ENCODE results near the gene OOSP1.

The OOSP1 gene

GRCh38 chr11:59923813-59924212 lies 14.4 kb upstream of the OOSP1 start:
- H3F3A ChIP-seq (ENCODE audit: insufficient read depth, low read length) = no peaks in the 10 kb centered on the region
- peaks cover 10% of the 10 kb centered on the region for H3K9me3 ChIP-seq (ENCODE audit: low read length)
- no peaks in the 10 kb centered on the region for H4K20me1 ChIP-seq (ENCODE audit: insufficient read depth, low read length)
- H3K4me3 ChIP-seq (ENCODE audit: low read depth, low read length, poor library complexity, severe bottlenecking) = no peak overlapping the region
- TF ChIP-seq CTCF (IDR thresholded peaks at IDR 0.05; ENCODE audit: low read length) (no peak), EZH2 (IDR thresholded peaks at IDR 0.05; ENCODE audit: borderline replicate concordance, low read length) (no peak)
- no peaks in the 10 kb centered on the region for H3K79me2 ChIP-seq (ENCODE audit: insufficient read depth, low read length)
- H3K27ac ChIP-seq (ENCODE audit: low read depth, low read length, poor library complexity, severe bottlenecking) = no peak overlapping the region
- H3K9me2 ChIP-seq (ENCODE audit: low read depth, low read length) = no peaks in the 10 kb centered on the region
- no peak overlapping the region for H3K4me2 ChIP-seq (ENCODE audit: low read length)
- H3K9ac ChIP-seq (ENCODE audit: low read length) = no peak overlapping the region
- no peaks in the 10 kb centered on the region for H3K27me3 ChIP-seq (ENCODE audit: insufficient read depth, low read length)
- H2AFZ ChIP-seq (ENCODE audit: low read length) = no peak overlapping the region
- H3K36me3 ChIP-seq (ENCODE audit: insufficient read depth, low read length) = no peaks in the 10 kb centered on the region
- no peaks in the 10 kb centered on the region for H3K4me1 ChIP-seq (ENCODE audit: insufficient read depth, low read length, severe bottlenecking)

GRCh38 chr11:59931688-59932087 lies 6.5 kb upstream of the OOSP1 start:
- Histone ChIP-seq H3K4me1 (ENCODE audit: insufficient read depth, low read length, severe bottlenecking) (no peaks in the 10 kb centered on the region), H3K9me3 (ENCODE audit: low read length) (no peaks in the 10 kb centered on the region), H4K20me1 (ENCODE audit: insufficient read depth, low read length) (no peaks in the 10 kb centered on the region), H3K27me3 (ENCODE audit: insufficient read depth, low read length) (no peaks in the 10 kb centered on the region), H3K79me2 (ENCODE audit: insufficient read depth, low read length) (no peaks in the 10 kb centered on the region), H3K27ac (ENCODE audit: low read depth, low read length, poor library complexity, severe bottlenecking) (no peak overlapping the region), H3K9me2 (ENCODE audit: low read depth, low read length) (no peaks in the 10 kb centered on the region), H3K4me3 (ENCODE audit: low read depth, low read length, poor library complexity, severe bottlenecking) (no peak overlapping the region), H3F3A (ENCODE audit: insufficient read depth, low read length) (no peaks in the 10 kb centered on the region), H2AFZ (ENCODE audit: low read length) (no peak overlapping the region), H3K9ac (ENCODE audit: low read length) (no peak overlapping the region), H3K4me2 (ENCODE audit: low read length) (no peak overlapping the region), H3K36me3 (ENCODE audit: insufficient read depth, low read length) (no peaks in the 10 kb centered on the region)
- TF ChIP-seq EZH2 (IDR thresholded peaks at IDR 0.05; ENCODE audit: borderline replicate concordance, low read length) (no peak), CTCF (IDR thresholded peaks at IDR 0.05; ENCODE audit: low read length) (no peak)

DNA sequence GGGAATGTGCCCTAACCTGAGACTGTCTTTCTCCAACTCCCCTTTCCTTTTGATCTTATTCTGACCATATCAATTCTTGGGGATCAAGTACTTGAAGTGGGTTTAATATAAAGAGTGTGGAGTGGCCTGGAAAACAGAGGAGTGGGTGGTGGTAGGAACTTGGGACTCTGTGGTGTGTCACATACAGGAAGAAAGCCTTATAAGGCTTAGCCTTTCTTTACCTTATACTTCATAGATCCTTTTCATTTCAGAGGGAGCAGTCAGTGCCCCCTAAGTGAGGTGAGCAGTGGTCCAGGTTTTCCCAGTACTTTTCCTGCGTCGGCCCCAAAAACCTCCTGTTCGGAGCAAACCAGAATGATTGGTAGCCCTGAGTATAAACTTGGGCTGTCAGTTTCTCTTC lies 486 bp downstream of the OOSP1 start:
- H2AFZ ChIP-seq (ENCODE audit: low read length) = no peak overlapping the region

More for the DNA sequence above, 486 bp downstream of the OOSP1 start:
- no peak overlapping the region for H3K27ac ChIP-seq (ENCODE audit: low read depth, low read length, poor library complexity, severe bottlenecking)
- H3K9me2 ChIP-seq (ENCODE audit: low read depth, low read length) = no peaks in the 10 kb centered on the region
- H3K4me1 ChIP-seq (ENCODE audit: insufficient read depth, low read length, severe bottlenecking) = no peaks in the 10 kb centered on the region
- H3K9ac ChIP-seq (ENCODE audit: low read length) = no peak overlapping the region
- H3K4me3 ChIP-seq (ENCODE audit: low read depth, low read length, poor library complexity, severe bottlenecking) = no peak overlapping the region
- no peaks in the 10 kb centered on the region for H3F3A ChIP-seq (ENCODE audit: insufficient read depth, low read length)
- no peaks in the 10 kb centered on the region for H3K9me3 ChIP-seq (ENCODE audit: low read length)
- H3K36me3 ChIP-seq (ENCODE audit: insufficient read depth, low read length) = no peaks in the 10 kb centered on the region
- H3K4me2 ChIP-seq (ENCODE audit: low read length) = no peak overlapping the region
- no peaks in the 10 kb centered on the region for H3K79me2 ChIP-seq (ENCODE audit: insufficient read depth, low read length)
- no peaks in the 10 kb centered on the region for H4K20me1 ChIP-seq (ENCODE audit: insufficient read depth, low read length)
- no peaks in the 10 kb centered on the region for H3K27me3 ChIP-seq (ENCODE audit: insufficient read depth, low read length)
- TF ChIP-seq CTCF (IDR thresholded peaks at IDR 0.05; ENCODE audit: low read length) (no peak), EZH2 (IDR thresholded peaks at IDR 0.05; ENCODE audit: borderline replicate concordance, low read length) (no peak)
